Stimulated activated CD4-positive, alpha-beta T cell treated with anti-CD3 and anti-CD28 coated beads, Interleukin-4, amount 100 ng/mL, for 4 hours (primary cell): Measurements from ENCODE around the gene LRP5.
A peak's percentile ranks its signal among the peaks of the same experiment; 100 is the strongest.
"Not testable (repeated sequence)": the region's sequence is repeated elsewhere in the genome, so short reads cannot be mapped to it uniquely, and the experiment has no call there.

Source experiments
- DNase-seq, 2 experiments: peaks; one replicate each; pipeline ENCODE4 v3.0.0-alpha.2; 2020

LRP5 gene

GRCh38 chr11:68282141-68282860, 30.1 kb upstream of the LRP5 start:
- DNase-seq: peak in 1 of 2 experiments; percentile 39

GRCh38 chr11:68282861-68283230, 29.5 kb upstream of the LRP5 start:
- no peak for DNase-seq

GRCh38 chr11:68284588-68284987, 27.8 kb upstream of the LRP5 start:
- DNase-seq: not testable (repeated sequence)

- no peak for DNase-seq
Observed at GRCh38 chr11:68287419-68287818, 25.0 kb upstream of the LRP5 start.

GRCh38 chr11:68289456-68289855, 22.9 kb upstream of the LRP5 start:
- no peak for DNase-seq

- DNase-seq: no peak
Observed at GRCh38 chr11:68293708-68294107, 18.7 kb upstream of the LRP5 start.

GRCh38 chr11:68295271-68295670, 17.1 kb upstream of the LRP5 start:
- DNase-seq: no peak

GRCh38 chr11:68295940-68296339, 16.5 kb upstream of the LRP5 start:
- no peak for DNase-seq

GRCh38 chr11:68296344-68297051, 15.9 kb upstream of the LRP5 start:
- DNase-seq: no peak

GRCh38 chr11:68297052-68297378, 15.4 kb upstream of the LRP5 start:
- no peak for DNase-seq

GRCh38 chr11:68297494-68297811, 14.9 kb upstream of the LRP5 start:
- DNase-seq: no peak

- peak; percentile 50 to 68 for DNase-seq
Observed at GRCh38 chr11:68297812-68298658, 14.4 kb upstream of the LRP5 start.

GRCh38 chr11:68298659-68299516, 13.5 kb upstream of the LRP5 start:
- no peak for DNase-seq

- DNase-seq: not testable (repeated sequence)
Observed at GRCh38 chr11:68299517-68299879, 12.9 kb upstream of the LRP5 start.

- DNase-seq: no peak
Observed at GRCh38 chr11:68300076-68300830, 12.1 kb upstream of the LRP5 start.

GRCh38 chr11:68302256-68302655, 10.1 kb upstream of the LRP5 start:
- DNase-seq: no peak

- no peak for DNase-seq
Observed at GRCh38 chr11:68302670-68303069, 9.7 kb upstream of the LRP5 start.

- no peak for DNase-seq
Observed at GRCh38 chr11:68303083-68303482, 9.3 kb upstream of the LRP5 start.

GRCh38 chr11:68303982-68304780, 8.2 kb upstream of the LRP5 start:
- no peak for DNase-seq

GRCh38 chr11:68306636-68307035, 5.8 kb upstream of the LRP5 start:
- no peak for DNase-seq

- no peak for DNase-seq
Observed at GRCh38 chr11:68308068-68308467, 4.3 kb upstream of the LRP5 start.
